GM19324 (cell line): Measurements from ENCODE around the gene BEND6.
"Not testable (repeated sequence)": the region's sequence is repeated elsewhere in the genome, so short reads cannot be mapped to it uniquely, and the experiment has no call there.

Experiments
- ATAC-seq: cut with Tn5 transposase; IDR thresholded peaks from one replicate; pipeline ENCODE4 v1.9.1; 2021; ENCODE audit warnings: mild to moderate bottlenecking, moderate library complexity; ENCODE audit not compliant: unreplicated experiment, low FRiP score

BEND6 gene

DNA sequence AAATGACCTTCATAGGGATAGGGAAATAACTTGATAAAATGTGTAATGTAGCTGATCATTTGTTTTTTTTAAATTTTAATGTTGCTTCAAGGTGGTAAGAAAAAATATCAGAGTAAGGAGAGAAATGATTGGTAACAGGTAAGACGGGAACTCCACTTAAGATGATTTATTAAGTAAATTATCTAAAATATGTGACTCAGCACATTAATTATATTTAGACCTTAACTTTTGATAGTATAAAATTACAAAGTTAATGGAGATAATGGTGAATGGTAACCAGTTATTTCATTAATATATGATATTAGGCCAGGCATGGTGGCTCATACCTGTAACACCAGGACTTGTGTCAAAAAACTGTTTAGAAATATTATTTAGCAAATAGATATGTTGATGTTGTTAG lies 10.2 kb downstream of the BEND6 start:
- no peak for ATAC-seq

GRCh38 chr6:56970849-56971248 lies 15.9 kb downstream of the BEND6 start:
- no peak for ATAC-seq

DNA sequence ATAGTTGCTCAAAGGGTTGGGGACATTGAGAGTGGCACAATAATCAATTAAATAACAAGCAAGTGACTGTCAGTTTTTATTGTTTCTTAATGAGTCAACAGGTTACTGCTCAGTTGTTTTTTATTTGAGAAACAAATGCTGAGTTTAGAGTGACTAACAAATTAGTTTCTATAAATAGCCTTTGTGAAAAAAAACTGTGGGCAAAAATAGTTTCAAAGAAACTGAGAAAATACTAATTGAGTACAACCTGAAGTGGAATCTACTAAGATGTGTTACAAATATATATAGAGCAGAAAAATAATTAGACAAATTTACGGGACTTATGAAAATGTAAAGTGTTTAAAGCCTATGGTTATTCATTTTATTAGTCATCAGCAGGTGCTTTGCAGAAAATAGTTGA lies 22.3 kb downstream of the BEND6 start:
- no peak for ATAC-seq

DNA sequence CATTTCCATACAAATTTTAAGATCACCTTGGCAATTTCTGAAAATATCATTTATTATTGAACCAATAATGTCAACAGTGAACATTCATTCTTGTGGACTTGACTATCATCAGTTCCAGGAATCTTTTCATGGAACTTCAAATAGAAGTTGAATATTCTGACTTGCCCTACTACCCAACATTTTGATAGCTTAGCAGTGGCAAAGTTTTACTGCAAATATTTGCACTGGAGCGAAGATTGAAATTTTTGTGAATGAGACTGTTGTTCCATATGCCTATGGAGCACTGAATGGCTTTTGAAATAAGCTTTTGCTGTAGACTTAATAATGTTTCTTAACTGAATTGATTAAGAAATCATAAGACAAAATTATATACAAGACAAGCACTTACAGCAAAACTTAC lies 23.6 kb downstream of the BEND6 start:
- ATAC-seq = no peak

- ATAC-seq = no peak
Observed at GRCh38 chr6:56984361-56984760, 29.5 kb downstream of the BEND6 start.

DNA sequence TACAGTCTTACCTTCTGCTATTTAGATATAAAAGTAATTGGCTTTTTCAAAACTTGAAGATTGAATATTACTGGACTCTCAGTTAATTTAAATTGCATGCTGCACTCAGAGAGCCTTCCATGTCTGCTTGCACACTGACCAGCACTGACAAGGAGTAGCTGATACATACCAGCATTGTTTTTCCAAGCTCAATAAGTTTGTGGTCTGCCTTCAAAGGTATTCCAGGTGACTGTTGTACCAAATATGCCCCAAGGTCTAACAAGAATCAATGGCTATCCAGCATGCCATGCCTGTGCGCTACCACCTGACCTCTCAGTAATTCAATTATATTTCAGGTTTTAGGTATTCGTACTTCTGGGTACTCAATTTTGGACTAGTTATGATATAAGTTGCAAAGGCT lies 30.0 kb downstream of the BEND6 start:
- no peak for ATAC-seq

GRCh38 chr6:56986611-56987010 lies 31.7 kb downstream of the BEND6 start:
- ATAC-seq = no peak

- ATAC-seq = no peak
Observed at GRCh38 chr6:56988145-56988544, 33.2 kb downstream of the BEND6 start.

DNA sequence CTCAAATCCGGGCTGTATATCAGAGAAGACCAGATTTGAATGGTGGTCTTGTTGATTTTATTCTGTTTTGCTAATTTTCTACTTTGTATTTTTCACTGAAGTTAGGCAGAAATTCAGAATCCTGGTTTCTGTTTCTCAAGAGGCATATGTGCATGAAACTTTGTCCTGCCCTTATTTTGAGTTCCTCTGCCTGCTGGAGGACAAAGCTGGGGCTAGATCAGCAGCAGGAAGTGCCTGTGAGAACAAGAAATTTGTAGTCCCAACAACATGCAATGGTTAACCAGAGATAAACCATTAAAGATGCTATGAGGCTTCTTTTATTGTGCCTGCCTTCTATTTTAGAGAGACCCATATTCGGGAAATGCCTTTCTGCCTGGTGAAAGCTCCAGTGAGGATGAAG lies 37.1 kb downstream of the BEND6 start:
- no peak for ATAC-seq

- ATAC-seq = no peak
Observed at GRCh38 chr6:56992703-56993102, 37.8 kb downstream of the BEND6 start.

DNA sequence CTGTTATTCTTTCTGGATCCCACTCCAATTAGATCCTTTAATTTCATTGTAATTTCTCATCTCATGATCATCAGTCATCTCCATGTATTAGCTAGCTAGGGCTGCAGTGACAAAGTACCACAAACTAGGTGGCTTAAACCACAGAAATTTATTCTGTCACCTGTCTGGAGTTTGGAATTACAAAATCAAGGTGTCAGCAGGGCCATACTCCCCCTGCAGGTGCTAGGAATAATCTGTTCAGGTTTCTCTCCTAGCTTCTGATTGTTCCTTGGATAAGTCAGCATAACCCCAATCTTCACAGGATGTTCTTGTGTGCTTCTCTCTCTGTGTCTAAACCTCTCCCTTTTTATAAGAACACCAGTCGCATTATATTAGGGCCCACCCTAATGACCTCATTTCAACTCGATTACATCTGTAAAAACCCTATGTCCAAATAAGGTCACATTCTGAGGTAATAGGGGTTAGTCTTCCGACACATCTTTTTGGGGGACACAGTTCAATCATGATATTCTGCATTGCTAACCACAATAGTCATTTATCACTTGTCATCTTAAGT lies 40.5 kb downstream of the BEND6 start:
- ATAC-seq = no peak

GRCh38 chr6:56996401-56996800 lies 41.5 kb downstream of the BEND6 start:
- ATAC-seq = no peak

DNA sequence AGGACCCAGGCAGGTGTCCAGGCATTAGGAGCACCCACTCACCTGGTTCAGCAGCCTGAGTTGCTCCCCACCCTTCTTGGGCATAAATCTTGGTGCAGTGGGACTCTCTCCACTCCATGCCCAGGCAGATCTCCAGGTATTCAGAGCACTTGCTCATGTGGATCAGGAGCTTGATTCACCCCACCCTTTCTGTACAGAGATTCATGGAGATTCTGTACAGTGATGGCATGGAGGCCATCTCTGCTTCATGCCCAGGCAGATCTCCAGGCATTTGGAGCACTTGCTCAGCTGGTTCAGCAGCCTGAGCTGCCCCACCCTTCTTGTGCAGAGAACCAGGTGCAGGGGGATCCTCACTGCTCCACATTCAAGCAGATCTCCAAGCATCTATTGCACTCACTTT lies 44.1 kb downstream of the BEND6 start:
- ATAC-seq = no peak

DNA sequence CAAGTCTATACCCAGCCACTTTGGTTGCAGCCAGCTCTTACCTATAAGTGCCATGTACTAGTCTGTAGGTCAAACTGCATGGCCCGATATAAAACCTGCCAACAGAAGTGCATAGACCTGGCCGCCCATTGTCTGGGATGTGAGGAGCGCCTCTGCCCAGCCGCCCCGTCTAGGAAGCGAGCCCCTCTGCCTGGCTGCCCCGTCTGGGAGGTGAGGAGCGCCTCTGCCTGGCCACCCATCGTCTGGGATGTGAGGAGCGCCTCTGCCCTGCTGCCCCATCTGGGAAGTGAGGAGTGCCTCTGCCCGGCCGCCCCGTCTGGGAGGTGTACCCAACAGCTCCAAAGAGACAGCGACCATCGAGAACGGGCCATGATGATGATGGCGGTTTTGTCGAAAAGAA lies 44.8 kb downstream of the BEND6 start:
- ATAC-seq = not testable (repeated sequence)

DNA sequence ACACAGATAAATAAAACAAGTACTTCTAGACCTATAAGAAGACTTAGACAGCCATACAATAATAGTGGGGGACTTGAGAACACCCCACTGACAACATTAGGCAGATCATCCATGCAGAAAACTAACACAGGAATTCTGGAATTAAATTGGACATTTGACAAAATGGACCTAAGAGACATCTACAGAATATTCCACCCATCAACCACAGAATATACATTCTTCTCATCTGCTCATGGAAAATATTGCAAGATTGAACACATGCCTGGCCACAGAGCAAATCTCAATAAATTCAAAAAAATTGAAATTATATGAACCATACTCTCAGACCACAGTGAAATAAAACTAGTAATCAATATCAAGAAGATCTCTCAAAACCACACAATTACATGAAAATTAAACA lies 47.3 kb downstream of the BEND6 start:
- ATAC-seq = no peak

- ATAC-seq = no peak
Observed at GRCh38 chr6:57004292-57004691, 49.4 kb downstream of the BEND6 start.

DNA sequence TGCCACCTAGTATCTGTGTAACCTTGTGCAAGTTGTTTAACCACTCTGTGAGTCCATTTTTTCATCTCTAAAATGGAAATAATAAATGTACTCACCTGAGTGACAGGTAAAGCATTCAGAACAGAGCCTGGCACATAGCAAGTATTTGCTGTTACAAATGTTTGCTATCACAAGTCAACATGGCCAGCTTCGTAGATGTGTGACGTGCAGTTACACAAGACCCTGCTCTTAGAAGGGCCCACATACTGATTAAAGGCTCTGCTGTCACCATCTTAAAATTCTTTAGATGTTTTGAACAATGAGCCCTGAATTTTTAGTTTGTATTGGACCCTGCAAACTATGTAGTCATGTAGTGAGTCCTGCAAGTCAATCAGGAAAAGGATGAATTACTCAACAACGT lies 51.2 kb downstream of the BEND6 start:
- ATAC-seq = no peak

- not testable (repeated sequence) for ATAC-seq
Observed at GRCh38 chr6:57008069-57008468, 53.2 kb downstream of the BEND6 start.

GRCh38 chr6:57013521-57013926 lies 58.6 kb downstream of the BEND6 start:
- no peak for ATAC-seq

DNA sequence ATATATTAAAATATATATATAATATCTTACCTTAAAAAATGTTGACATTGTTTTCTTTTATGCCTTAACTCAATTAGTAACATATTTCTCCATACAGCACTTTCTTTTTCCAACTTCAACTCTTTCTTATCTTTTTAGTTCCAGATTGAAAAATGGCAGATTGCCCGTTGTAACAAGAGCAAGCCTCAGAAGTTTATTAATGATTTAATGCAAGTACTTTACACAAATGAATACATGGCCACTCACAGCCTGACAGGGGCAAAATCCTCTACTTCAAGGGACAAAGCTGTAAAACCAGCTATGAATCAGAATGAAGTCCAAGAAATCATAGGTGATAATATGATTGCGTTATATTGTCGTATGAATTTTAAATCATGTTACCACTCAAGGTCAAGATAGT lies 62.2 kb downstream of the BEND6 start:
- no peak for ATAC-seq

DNA sequence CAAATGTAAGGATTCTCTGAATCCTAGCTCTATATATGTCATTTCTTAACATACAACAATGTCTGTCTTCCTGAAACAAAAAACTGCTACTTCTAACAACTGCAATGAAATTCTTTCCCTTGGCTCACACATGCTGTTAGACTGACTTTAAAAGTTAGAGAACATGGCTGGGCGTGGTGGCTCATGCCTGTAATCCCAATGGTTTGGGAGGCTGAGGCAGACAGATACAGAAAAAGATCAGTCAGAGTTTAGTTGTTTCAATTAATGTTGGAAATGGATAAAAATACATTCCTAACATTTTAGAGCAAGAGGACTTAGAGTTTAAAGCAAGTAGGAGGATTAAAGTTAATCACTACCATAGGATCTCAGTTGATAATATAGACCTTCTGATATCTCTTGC lies 62.9 kb downstream of the BEND6 start:
- no peak for ATAC-seq

GRCh38 chr6:57019434-57019833 lies 64.5 kb downstream of the BEND6 start:
- no peak for ATAC-seq

DNA sequence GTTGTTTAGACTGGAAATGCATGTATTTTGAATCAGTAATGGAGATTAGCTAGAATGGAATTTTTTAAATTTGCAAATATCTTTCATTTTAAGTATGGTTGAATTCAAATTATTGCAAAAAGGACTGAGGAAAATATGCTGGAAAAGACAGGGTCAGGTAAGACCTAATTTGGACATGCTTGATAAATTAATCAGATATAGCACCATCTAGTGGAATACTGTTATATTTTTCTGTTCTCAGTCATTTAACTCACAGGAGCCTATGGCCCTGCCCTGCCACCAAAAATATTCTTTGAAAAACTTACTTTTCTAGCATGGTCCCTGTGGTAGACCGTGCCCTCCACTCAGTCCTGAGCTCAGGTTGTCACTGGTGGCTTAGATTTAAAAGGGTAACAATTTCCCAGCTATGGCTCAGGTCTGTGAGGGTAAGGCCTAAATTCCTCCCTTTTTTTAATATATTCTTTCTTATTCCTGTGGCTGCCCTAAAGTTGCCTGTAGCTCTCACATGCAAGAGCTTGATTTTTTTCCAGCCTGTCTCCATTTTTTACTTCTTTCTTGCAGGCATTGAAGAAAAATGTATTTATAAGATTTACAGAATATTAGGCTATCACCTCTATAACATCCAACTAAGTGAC lies 66.3 kb downstream of the BEND6 start:
- no peak for ATAC-seq
